Fibroblast of upper back skin (primary cell): Measurements from ENCODE around the gene FOXJ1.

Source experiments
- DNase-seq: peaks from one replicate; pipeline ENCODE4 v3.0.0-alpha.2; 2013

FOXJ1 gene

GRCh38 chr17:76090517-76091129 lies 50.4 kb downstream of the FOXJ1 start:
- no peak for DNase-seq

GRCh38 chr17:76089680-76090516 lies 51.1 kb downstream of the FOXJ1 start:
- DNase-seq, result no peak

- no peak for DNase-seq
Measured at GRCh38 chr17:76088868-76089576, 52.0 kb downstream of the FOXJ1 start.

GRCh38 chr17:76088041-76088867 lies 52.8 kb downstream of the FOXJ1 start:
- DNase-seq, result no peak

GRCh38 chr17:76087531-76087930 lies 53.5 kb downstream of the FOXJ1 start:
- no peak for DNase-seq

- DNase-seq, result no peak
Measured at GRCh38 chr17:76086384-76086783, 54.7 kb downstream of the FOXJ1 start.
